ENCODE measurements around the gene MAP4K3.

MAP4K3 gene

GRCh38 chr2:39466311-39466710 is 29.2 kb upstream of the MAP4K3 start:
- Histone ChIP-seq H3K27me3 (replicated peaks in 2 of 5; ENCODE audit: control insufficient read depth in 4 of 5, insufficient read depth in 5 of 5, low read length in 4 of 5) (no peaks in the 10 kb centered on the region), H3K36me3 (ENCODE audit: control insufficient read depth in 4 of 4, insufficient read depth in 4 of 4, low read length in 3 of 4) (no peaks in the 10 kb centered on the region), H3K9me3 (ENCODE audit: control extremely low read depth in 1 of 5, control insufficient read depth in 4 of 5, insufficient read depth in 2 of 5, low read depth in 1 of 5, low read length in 4 of 5) (no peaks in the 10 kb centered on the region), H3K4me3 (ENCODE audit: control insufficient read depth in 1 of 7, extremely low read depth in 1 of 7, insufficient read depth in 4 of 7, low read depth in 2 of 7, low read length in 6 of 7) (no peak overlapping the region), H3K4me1 (ENCODE audit: control extremely low read depth in 1 of 4, control insufficient read depth in 4 of 4, insufficient read depth in 4 of 4, low read length in 3 of 4) (no peaks in the 10 kb centered on the region), H3K27ac (ENCODE audit: insufficient read depth in 1 of 2, low read depth in 1 of 2, low read length in 2 of 2, poor library complexity in 1 of 2, severe bottlenecking in 2 of 2) (no peak overlapping the region)
- WGBS (ENCODE audit: insufficient coverage): 100% methylated on average over 4 of the region's 6 CpGs
- POLR2A ChIA-PET: no interaction called here
- no peak for DNase-seq
- CTCF ChIA-PET: no interaction called here

- 100% methylated on average over 1 of the region's 1 CpG for WGBS (ENCODE audit: insufficient coverage)
- Histone ChIP-seq H3K36me3 (ENCODE audit: control insufficient read depth in 4 of 4, insufficient read depth in 4 of 4, low read length in 3 of 4) (peaks cover 0 to 3% (median 0%) of the 10 kb centered on the region in 4 experiments), H3K4me1 (ENCODE audit: control extremely low read depth in 1 of 4, control insufficient read depth in 4 of 4, insufficient read depth in 4 of 4, low read length in 3 of 4) (no peaks in the 10 kb centered on the region), H3K27me3 (replicated peaks in 2 of 5; ENCODE audit: control insufficient read depth in 4 of 5, insufficient read depth in 5 of 5, low read length in 4 of 5) (no peaks in the 10 kb centered on the region), H3K9me3 (ENCODE audit: control extremely low read depth in 1 of 5, control insufficient read depth in 4 of 5, insufficient read depth in 2 of 5, low read depth in 1 of 5, low read length in 4 of 5) (peaks cover 0 to 3% (median 0%) of the 10 kb centered on the region in 5 experiments), H3K4me3 (ENCODE audit: control insufficient read depth in 1 of 7, extremely low read depth in 1 of 7, insufficient read depth in 4 of 7, low read depth in 2 of 7, low read length in 6 of 7) (no peak overlapping the region), H3K27ac (ENCODE audit: insufficient read depth in 1 of 2, low read depth in 1 of 2, low read length in 2 of 2, poor library complexity in 1 of 2, severe bottlenecking in 2 of 2) (no peak overlapping the region)
- CTCF ChIA-PET: no interaction called here
- DNase-seq: no peak
- POLR2A ChIA-PET: interaction anchor here (0.6 kb wide), 1 partner anchor 11 kb away, joined by 3 read pairs; no protein-coding TSS in a partner anchor
Measured at GRCh38 chr2:39464864-39465263, 27.8 kb upstream of the MAP4K3 start.

- ChIA-PET POLR2A (no interaction called here), CTCF (no interaction called here)
- Histone ChIP-seq H3K27ac (ENCODE audit: insufficient read depth in 1 of 2, low read depth in 1 of 2, low read length in 2 of 2, poor library complexity in 1 of 2, severe bottlenecking in 2 of 2) (no peak overlapping the region), H3K4me1 (ENCODE audit: control extremely low read depth in 1 of 4, control insufficient read depth in 4 of 4, insufficient read depth in 4 of 4, low read length in 3 of 4) (no peaks in the 10 kb centered on the region), H3K9me3 (ENCODE audit: control extremely low read depth in 1 of 5, control insufficient read depth in 4 of 5, insufficient read depth in 2 of 5, low read depth in 1 of 5, low read length in 4 of 5) (peaks cover 0 to 10% (median 4%) of the 10 kb centered on the region in 5 experiments), H3K36me3 (ENCODE audit: control insufficient read depth in 4 of 4, insufficient read depth in 4 of 4, low read length in 3 of 4) (peaks cover 3 to 11% (median 6%) of the 10 kb centered on the region in 4 experiments), H3K27me3 (replicated peaks in 2 of 5; ENCODE audit: control insufficient read depth in 4 of 5, insufficient read depth in 5 of 5, low read length in 4 of 5) (no peaks in the 10 kb centered on the region), H3K4me3 (ENCODE audit: control insufficient read depth in 1 of 7, extremely low read depth in 1 of 7, insufficient read depth in 4 of 7, low read depth in 2 of 7, low read length in 6 of 7) (no peak overlapping the region)
- no peak for DNase-seq
- WGBS (ENCODE audit: insufficient coverage): 100% methylated on average over 2 of the region's 2 CpGs
Measured at GRCh38 chr2:39455826-39456225, 18.7 kb upstream of the MAP4K3 start.

GRCh38 chr2:39452396-39452795 is 15.3 kb upstream of the MAP4K3 start:
- Histone ChIP-seq H3K27ac (ENCODE audit: insufficient read depth in 1 of 2, low read depth in 1 of 2, low read length in 2 of 2, poor library complexity in 1 of 2, severe bottlenecking in 2 of 2) (no peak overlapping the region), H3K9me3 (ENCODE audit: control extremely low read depth in 1 of 5, control insufficient read depth in 4 of 5, insufficient read depth in 2 of 5, low read depth in 1 of 5, low read length in 4 of 5) (peaks cover 0 to 2% (median 0%) of the 10 kb centered on the region in 5 experiments), H3K4me1 (ENCODE audit: control extremely low read depth in 1 of 4, control insufficient read depth in 4 of 4, insufficient read depth in 4 of 4, low read length in 3 of 4) (no peaks in the 10 kb centered on the region), H3K27me3 (replicated peaks in 2 of 5; ENCODE audit: control insufficient read depth in 4 of 5, insufficient read depth in 5 of 5, low read length in 4 of 5) (no peaks in the 10 kb centered on the region), H3K4me3 (ENCODE audit: control insufficient read depth in 1 of 7, extremely low read depth in 1 of 7, insufficient read depth in 4 of 7, low read depth in 2 of 7, low read length in 6 of 7) (no peak overlapping the region), H3K36me3 (ENCODE audit: control insufficient read depth in 4 of 4, insufficient read depth in 4 of 4, low read length in 3 of 4) (peaks cover 3 to 5% (median 4%) of the 10 kb centered on the region in 4 experiments)
- no peak for DNase-seq
- ChIA-PET CTCF (interaction anchor here (0.8 kb wide), 1 partner anchor 11 kb away, joined by 3 read pairs; no protein-coding TSS in a partner anchor), POLR2A (no interaction called here)
- 100% methylated on average over 3 of the region's 5 CpGs for WGBS (ENCODE audit: insufficient coverage)

GRCh38 chr2:39451954-39452353 is 14.9 kb upstream of the MAP4K3 start:
- peaks cover 3 to 5% (median 4%) of the 10 kb centered on the region in 4 experiments for H3K36me3 ChIP-seq (ENCODE audit: control insufficient read depth in 4 of 4, insufficient read depth in 4 of 4, low read length in 3 of 4)
- POLR2A ChIA-PET: no interaction called here
- no peaks in the 10 kb centered on the region for H3K27me3 ChIP-seq (replicated peaks in 2 of 5; ENCODE audit: control insufficient read depth in 4 of 5, insufficient read depth in 5 of 5, low read length in 4 of 5)
- no peaks in the 10 kb centered on the region for H3K4me1 ChIP-seq (ENCODE audit: control extremely low read depth in 1 of 4, control insufficient read depth in 4 of 4, insufficient read depth in 4 of 4, low read length in 3 of 4)
- CTCF ChIA-PET: interaction anchor here (0.8 kb wide), 1 partner anchor 10 kb away, joined by 3 read pairs; no protein-coding TSS in a partner anchor
- no peak overlapping the region for H3K4me3 ChIP-seq (ENCODE audit: control insufficient read depth in 1 of 7, extremely low read depth in 1 of 7, insufficient read depth in 4 of 7, low read depth in 2 of 7, low read length in 6 of 7)
- H3K9me3 ChIP-seq (ENCODE audit: control extremely low read depth in 1 of 5, control insufficient read depth in 4 of 5, insufficient read depth in 2 of 5, low read depth in 1 of 5, low read length in 4 of 5): peaks cover 0 to 2% (median 0%) of the 10 kb centered on the region in 5 experiments
- no peak overlapping the region for H3K27ac ChIP-seq (ENCODE audit: insufficient read depth in 1 of 2, low read depth in 1 of 2, low read length in 2 of 2, poor library complexity in 1 of 2, severe bottlenecking in 2 of 2)
- DNase-seq: no peak

- Histone ChIP-seq H3K27ac (ENCODE audit: insufficient read depth in 1 of 2, low read depth in 1 of 2, low read length in 2 of 2, poor library complexity in 1 of 2, severe bottlenecking in 2 of 2) (no peak overlapping the region), H3K9me3 (ENCODE audit: control extremely low read depth in 1 of 5, control insufficient read depth in 4 of 5, insufficient read depth in 2 of 5, low read depth in 1 of 5, low read length in 4 of 5) (no peaks in the 10 kb centered on the region), H3K27me3 (replicated peaks in 2 of 5; ENCODE audit: control insufficient read depth in 4 of 5, insufficient read depth in 5 of 5, low read length in 4 of 5) (no peaks in the 10 kb centered on the region), H3K36me3 (ENCODE audit: control insufficient read depth in 4 of 4, insufficient read depth in 4 of 4, low read length in 3 of 4) (peaks cover 0 to 10% (median 4%) of the 10 kb centered on the region in 4 experiments), H3K4me3 (ENCODE audit: control insufficient read depth in 1 of 7, extremely low read depth in 1 of 7, insufficient read depth in 4 of 7, low read depth in 2 of 7, low read length in 6 of 7) (no peak overlapping the region), H3K4me1 (ENCODE audit: control extremely low read depth in 1 of 4, control insufficient read depth in 4 of 4, insufficient read depth in 4 of 4, low read length in 3 of 4) (no peaks in the 10 kb centered on the region)
- 95% methylated on average over 2 of the region's 3 CpGs for WGBS (ENCODE audit: insufficient coverage)
- ChIA-PET POLR2A (no interaction called here), CTCF (interaction anchor here (0.8 kb wide), 1 partner anchor 15 kb away, joined by 5 read pairs; no protein-coding TSS in a partner anchor)
- no peak for DNase-seq
Measured at GRCh38 chr2:39448169-39448502, 11.1 kb upstream of the MAP4K3 start.

- H3K36me3 ChIP-seq (ENCODE audit: control insufficient read depth in 4 of 4, insufficient read depth in 4 of 4, low read length in 3 of 4): peaks cover 0 to 10% (median 4%) of the 10 kb centered on the region in 4 experiments
- peaks cover 0 to 4% (median 3%) of the 10 kb centered on the region in 5 experiments for H3K9me3 ChIP-seq (ENCODE audit: control extremely low read depth in 1 of 5, control insufficient read depth in 4 of 5, insufficient read depth in 2 of 5, low read depth in 1 of 5, low read length in 4 of 5)
- POLR2A ChIA-PET: interaction anchor here (0.7 kb wide), 1 partner anchor 292 kb away, joined by 3 read pairs; no protein-coding TSS in a partner anchor
- DNase-seq: no peak
- no peak overlapping the region for H3K27ac ChIP-seq (ENCODE audit: insufficient read depth in 1 of 2, low read depth in 1 of 2, low read length in 2 of 2, poor library complexity in 1 of 2, severe bottlenecking in 2 of 2)
- H3K27me3 ChIP-seq (replicated peaks in 2 of 5; ENCODE audit: control insufficient read depth in 4 of 5, insufficient read depth in 5 of 5, low read length in 4 of 5): no peaks in the 10 kb centered on the region
- H3K4me1 ChIP-seq (ENCODE audit: control extremely low read depth in 1 of 4, control insufficient read depth in 4 of 4, insufficient read depth in 4 of 4, low read length in 3 of 4): no peaks in the 10 kb centered on the region
- no peak overlapping the region for H3K4me3 ChIP-seq (ENCODE audit: control insufficient read depth in 1 of 7, extremely low read depth in 1 of 7, insufficient read depth in 4 of 7, low read depth in 2 of 7, low read length in 6 of 7)
- CTCF ChIA-PET: no interaction called here
- 100% methylated on average over 1 of the region's 6 CpGs for WGBS (ENCODE audit: insufficient coverage)
Measured at GRCh38 chr2:39447266-39448168, 10.4 kb upstream of the MAP4K3 start.

Data from common myeloid progenitor, CD34-positive (primary cell).